ENCODE measurements around the gene TJAP1. TPM values are rescaled to one million over a fixed set of nuclear protein-coding genes. Genes with fewer than 3 reads are reported as not detected.

The TJAP1 gene
- total and polyA plus RNA-seq, 8 donors = 12.9 to 44.5 (median 17.3) TPM

DNA sequence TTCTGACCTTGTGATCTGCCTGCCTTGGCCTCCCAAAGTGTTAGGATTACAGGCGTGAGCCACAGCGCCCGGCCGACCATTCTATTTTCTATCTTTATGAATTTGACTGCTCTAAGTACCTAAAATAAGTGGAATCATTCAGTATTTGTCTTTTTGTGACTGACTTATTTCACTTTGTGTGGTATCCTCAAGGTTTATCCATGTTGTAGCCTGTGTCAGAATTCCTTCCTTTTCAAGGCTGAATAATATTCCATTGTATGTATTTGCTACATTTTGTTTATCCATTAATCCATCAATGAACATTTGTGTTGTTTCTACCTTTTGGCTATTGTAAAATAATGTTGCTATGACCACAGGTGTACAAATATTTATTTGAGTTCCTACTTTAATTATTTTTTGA, 4.9 kb upstream of the TJAP1 start:
- no peak overlapping the region for H3K27ac ChIP-seq
- no peaks in the 10 kb centered on the region for H3K9me3 ChIP-seq
- no peak overlapping the region for H3K4me3 ChIP-seq
- WGBS, 2 donors = 92 to 95% methylated on average over 4 of the region's 4 CpGs
- intact Hi-C loops (cut with DNase I) = no loop called here
- ATAC-seq (no peak), DNase-seq (no peak), FAIRE-seq (no peak)
- H3K4me1 ChIP-seq = no peaks in the 10 kb centered on the region
- no peaks in the 10 kb centered on the region for H3K27me3 ChIP-seq
- H3K36me3 ChIP-seq = no peaks in the 10 kb centered on the region
- no peak for TF ChIP-seq CTCF (IDR thresholded peaks at IDR 0.05)

DNA sequence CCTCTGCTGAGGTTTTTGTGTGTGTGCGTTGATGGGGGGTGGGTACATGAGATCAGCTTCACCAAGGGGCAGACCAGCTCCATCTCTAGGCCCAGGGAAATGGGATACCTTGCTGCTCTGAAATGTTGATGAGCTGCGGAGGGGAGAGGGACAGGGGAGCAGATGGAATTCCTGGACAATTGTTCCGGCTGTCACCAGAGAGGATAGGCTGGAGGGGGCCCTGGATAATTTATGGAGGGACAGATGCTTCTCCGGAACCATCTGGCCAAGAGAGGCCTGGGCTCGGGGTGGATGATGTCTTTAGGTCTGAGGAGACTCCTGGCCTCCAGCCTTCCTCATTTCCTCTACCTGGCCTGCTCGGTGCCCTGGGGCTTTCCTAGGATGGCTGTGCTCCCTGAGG, 1.9 kb upstream of the TJAP1 start:
- no peaks in the 10 kb centered on the region for H3K27me3 ChIP-seq
- H3K4me1 ChIP-seq = peaks cover 6 to 13% (median 8%) of the 10 kb centered on the region in 3 donors
- intact Hi-C loops (cut with DNase I) = no loop called here
- DNase-seq (no peak), ATAC-seq (no peak), FAIRE-seq (no peak)
- WGBS, 2 donors = 75 to 81% methylated on average over 6 of the region's 6 CpGs
- H3K4me3 ChIP-seq = no peak overlapping the region
- no peaks in the 10 kb centered on the region for H3K9me3 ChIP-seq
- no peaks in the 10 kb centered on the region for H3K36me3 ChIP-seq
- no peak overlapping the region for H3K27ac ChIP-seq
- no peak for TF ChIP-seq CTCF (IDR thresholded peaks at IDR 0.05)

- no peak for TF ChIP-seq CTCF (IDR thresholded peaks at IDR 0.05)
- no peaks in the 10 kb centered on the region for H3K36me3 ChIP-seq
- no peaks in the 10 kb centered on the region for H3K9me3 ChIP-seq
- H3K4me1 ChIP-seq = peaks cover 6 to 13% (median 11%) of the 10 kb centered on the region in 3 donors
- peak overlapping the region in 2 of 4 donors; percentile 46 to 69 for H3K27ac ChIP-seq
- FAIRE-seq (no peak), ATAC-seq (no peak), DNase-seq (no peak)
- 23 to 27% methylated on average over 2 of the region's 2 CpGs for WGBS, 2 donors
- intact Hi-C loops (cut with DNase I) = no loop called here
- peak overlapping the region in 2 of 4 donors; percentile 66 to 71 for H3K4me3 ChIP-seq
- H3K27me3 ChIP-seq = no peaks in the 10 kb centered on the region
Measured at GRCh38 chr6:43476746-43477145, 624 bp upstream of the TJAP1 start.

DNA sequence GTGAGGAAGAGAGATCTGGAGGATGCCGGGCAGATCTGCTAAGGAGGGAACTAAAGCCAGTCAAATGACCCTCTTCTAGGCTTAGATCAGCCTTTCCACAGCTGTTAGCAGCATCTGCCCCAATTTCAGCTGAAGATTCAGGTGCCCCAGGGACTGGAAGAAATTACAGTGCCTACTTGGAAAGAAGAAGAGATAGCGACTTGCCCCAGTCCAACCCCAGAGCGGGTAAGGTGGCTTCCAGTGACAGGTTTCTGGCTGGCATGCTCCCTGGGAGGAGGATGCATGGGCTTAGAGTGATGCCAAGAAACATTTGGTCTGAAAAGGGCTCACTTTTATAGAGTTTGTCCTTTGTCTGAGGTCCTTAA, 620 bp downstream of the TJAP1 start:
- Histone ChIP-seq H3K9me3 (no peaks in the 10 kb centered on the region), H3K36me3 (no peaks in the 10 kb centered on the region), H3K4me3 (peak overlapping the region; percentile 49 to 71 (median 59)), H3K27ac (peak overlapping the region; percentile 29 to 73 (median 60)), H3K4me1 (peaks cover 6 to 17% (median 13%) of the 10 kb centered on the region in 3 donors), H3K27me3 (no peaks in the 10 kb centered on the region)
- WGBS, 2 donors = 0 to 4% methylated on average over 3 of the region's 3 CpGs
- ATAC-seq = peak in 2 of 4 donors; percentile 2
- no peak for DNase-seq
- FAIRE-seq = no peak
- no peak for TF ChIP-seq CTCF (IDR thresholded peaks at IDR 0.05)
- intact Hi-C loops (cut with DNase I) = no loop called here

DNA sequence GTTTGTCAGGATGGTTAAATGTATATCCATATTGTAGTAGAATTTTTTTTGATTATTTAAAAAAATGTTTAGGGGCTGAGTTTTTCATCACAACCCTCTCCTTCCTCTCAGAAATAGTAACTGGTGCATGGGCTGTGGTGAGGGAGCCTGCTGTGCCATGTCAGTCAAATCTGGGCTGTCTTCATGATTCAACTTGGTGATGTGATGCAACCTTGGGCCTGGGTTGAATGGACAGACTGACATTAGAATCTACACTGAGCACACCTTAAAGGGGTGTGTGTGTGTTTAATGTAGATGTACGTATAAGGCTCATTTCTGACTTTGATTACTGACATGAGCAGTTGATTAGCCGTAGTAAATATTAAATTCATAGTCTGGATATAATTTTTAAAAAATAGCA, 3.7 kb downstream of the TJAP1 start:
- no peak for DNase-seq
- no peak for FAIRE-seq
- H3K9me3 ChIP-seq = no peaks in the 10 kb centered on the region
- H3K27me3 ChIP-seq = no peaks in the 10 kb centered on the region
- H3K4me1 ChIP-seq = peaks cover 6 to 17% (median 13%) of the 10 kb centered on the region in 3 donors
- intact Hi-C loops (cut with DNase I) = no loop called here
- no peak for ATAC-seq
- no peak overlapping the region for H3K27ac ChIP-seq
- no peaks in the 10 kb centered on the region for H3K36me3 ChIP-seq
- TF ChIP-seq CTCF (IDR thresholded peaks at IDR 0.05) = no peak
- 56 to 57% methylated on average over 2 of the region's 2 CpGs for WGBS, 2 donors
- no peak overlapping the region for H3K4me3 ChIP-seq

All from pancreas (tissue), 10 donors.